ENCODE results near the gene TMEM63B.
"Not testable (repeated sequence)": the region's sequence is repeated elsewhere in the genome, so short reads cannot be mapped to it uniquely, and the experiment has no call there.

TMEM63B gene

GRCh38 chr6:44142835-44143234, 15.5 kb downstream of the TMEM63B start:
- no peak overlapping the region for H3K4me3 ChIP-seq (ENCODE audit: low read depth, low read length)

GRCh38 chr6:44143731-44144130, 16.4 kb downstream of the TMEM63B start:
- no peak overlapping the region for H3K4me3 ChIP-seq (ENCODE audit: low read depth, low read length)

GRCh38 chr6:44144536-44144935, 17.2 kb downstream of the TMEM63B start:
- H3K4me3 ChIP-seq (ENCODE audit: low read depth, low read length), result not testable (repeated sequence)

DNA sequence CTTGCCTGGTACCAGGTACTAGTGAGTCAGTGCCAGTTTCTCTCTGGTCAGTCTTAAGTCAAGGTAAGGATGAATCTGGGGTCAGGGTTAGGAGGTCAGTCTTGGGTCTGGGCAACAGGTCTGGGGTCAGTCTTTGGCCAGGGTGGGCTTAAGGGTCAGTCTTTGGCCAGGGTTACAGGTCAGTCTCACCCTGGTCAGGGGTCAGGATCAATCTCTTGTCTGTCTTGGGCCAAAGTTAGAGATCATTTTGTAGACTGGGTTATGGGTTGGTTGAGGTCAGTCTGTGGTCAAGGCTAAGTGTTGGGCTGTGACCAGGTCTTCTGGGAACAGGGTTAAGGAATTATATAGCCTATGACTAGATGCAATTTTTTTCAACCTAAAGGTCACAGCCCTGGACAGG, 18.5 kb downstream of the TMEM63B start:
- H3K4me3 ChIP-seq (ENCODE audit: low read depth, low read length), result no peak overlapping the region

DNA sequence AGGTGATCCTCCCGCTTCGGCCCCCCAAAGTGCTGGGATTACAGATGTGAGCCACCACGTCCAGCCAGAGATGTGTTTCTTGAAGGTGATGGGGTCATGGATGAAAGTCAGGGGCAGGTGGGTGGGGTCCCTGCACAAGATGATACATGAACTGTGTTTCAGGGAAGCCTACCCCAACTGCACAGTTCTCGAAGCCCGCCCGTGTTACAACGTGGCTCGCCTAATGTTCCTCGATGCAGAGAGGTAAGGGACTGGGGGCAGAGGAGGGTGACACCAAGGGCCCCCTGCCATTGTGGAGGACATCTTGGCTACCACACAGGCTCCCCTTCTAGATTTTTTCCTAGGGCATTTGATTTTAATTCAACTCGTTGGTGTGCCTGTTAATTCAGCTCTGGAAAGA, 19.3 kb downstream of the TMEM63B start:
- H3K4me3 ChIP-seq (ENCODE audit: low read depth, low read length), result no peak overlapping the region

GRCh38 chr6:44147256-44147655, 19.9 kb downstream of the TMEM63B start:
- no peak overlapping the region for H3K4me3 ChIP-seq (ENCODE audit: low read depth, low read length)

GRCh38 chr6:44148306-44148705, 21.0 kb downstream of the TMEM63B start:
- no peak overlapping the region for H3K4me3 ChIP-seq (ENCODE audit: low read depth, low read length)

- H3K4me3 ChIP-seq (ENCODE audit: low read depth, low read length), result no peak overlapping the region
These were observed 22.1 kb downstream of the TMEM63B start for GRCh38 chr6:44149369-44150012.

GRCh38 chr6:44150317-44150917, 23.1 kb downstream of the TMEM63B start:
- H3K4me3 ChIP-seq (ENCODE audit: low read depth, low read length), result no peak overlapping the region

- H3K4me3 ChIP-seq (ENCODE audit: low read depth, low read length), result no peak overlapping the region
These were observed 24.2 kb downstream of the TMEM63B start for GRCh38 chr6:44151348-44152108.

GRCh38 chr6:44152109-44152461, 24.7 kb downstream of the TMEM63B start:
- no peak overlapping the region for H3K4me3 ChIP-seq (ENCODE audit: low read depth, low read length)

DNA sequence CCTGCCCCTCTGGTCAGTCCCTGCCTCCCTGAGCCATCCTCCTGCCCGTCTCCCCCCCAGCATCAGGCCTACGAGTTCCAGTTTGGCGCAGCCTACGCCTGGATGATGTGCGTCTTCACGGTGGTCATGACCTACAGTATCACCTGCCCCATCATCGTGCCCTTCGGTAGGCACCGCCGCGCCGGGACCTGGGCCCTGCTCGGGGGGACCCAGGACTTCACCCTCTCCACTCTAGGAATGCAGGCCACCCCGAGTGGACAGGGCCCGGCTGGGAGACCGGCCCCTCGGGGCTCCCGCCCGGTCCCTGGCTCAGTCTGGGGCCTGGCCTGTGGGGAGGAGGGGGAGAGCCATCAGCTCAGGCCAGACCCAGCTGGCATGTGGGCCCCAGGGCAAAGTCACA, 25.2 kb downstream of the TMEM63B start:
- no peak overlapping the region for H3K4me3 ChIP-seq (ENCODE audit: low read depth, low read length)

GRCh38 chr6:44154067-44154466, 26.7 kb downstream of the TMEM63B start:
- H3K4me3 ChIP-seq (ENCODE audit: low read depth, low read length), result no peak overlapping the region

DNA sequence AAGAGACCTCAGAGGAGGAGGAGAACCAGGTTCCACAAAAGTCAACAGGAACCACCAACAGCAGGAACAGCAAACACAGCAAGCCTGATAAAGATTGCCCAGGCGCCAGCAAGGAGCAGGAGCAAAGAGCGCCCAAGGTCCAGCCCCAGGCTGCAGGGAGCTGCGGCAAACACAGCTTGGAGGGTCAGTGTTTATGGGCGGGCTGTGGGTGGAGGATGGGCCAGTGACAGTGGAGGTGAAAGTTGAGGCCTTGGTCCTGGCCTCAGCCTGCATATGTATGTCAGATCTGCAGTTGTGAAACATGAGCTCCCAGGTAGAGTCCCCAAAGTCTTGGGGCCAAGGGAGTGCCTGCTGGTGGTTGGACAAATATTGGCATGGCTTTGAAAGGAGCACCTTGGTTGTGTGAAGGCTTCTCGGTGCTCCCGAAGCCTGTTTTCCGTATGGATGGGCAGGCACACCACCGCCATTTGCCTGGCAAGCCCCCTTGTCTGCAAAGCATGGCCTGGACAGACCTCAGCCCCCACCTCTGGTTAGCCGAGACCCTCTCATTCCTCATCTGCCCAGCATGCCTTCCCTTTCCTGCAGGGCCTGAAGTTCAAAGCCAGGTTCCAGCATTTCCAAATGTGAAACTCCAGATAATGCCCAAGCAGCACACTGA, 29.3 kb downstream of the TMEM63B start:
- H3K4me3 ChIP-seq (ENCODE audit: low read depth, low read length), result no peak overlapping the region

GRCh38 chr6:44157152-44157521, 29.8 kb downstream of the TMEM63B start:
- H3K4me3 ChIP-seq (ENCODE audit: low read depth, low read length), result no peak overlapping the region

GRCh38 chr6:44158770-44159228, 31.4 kb downstream of the TMEM63B start, which contains the start of gene CAPN11:
Gene CAPN11, plus strand, starts transcription at chr6:44158820. Its CDS starts 29 bp downstream, at chr6:44158849.
- H3K4me3 ChIP-seq (ENCODE audit: low read depth, low read length), result no peak within 1 kb of the TSS

DNA sequence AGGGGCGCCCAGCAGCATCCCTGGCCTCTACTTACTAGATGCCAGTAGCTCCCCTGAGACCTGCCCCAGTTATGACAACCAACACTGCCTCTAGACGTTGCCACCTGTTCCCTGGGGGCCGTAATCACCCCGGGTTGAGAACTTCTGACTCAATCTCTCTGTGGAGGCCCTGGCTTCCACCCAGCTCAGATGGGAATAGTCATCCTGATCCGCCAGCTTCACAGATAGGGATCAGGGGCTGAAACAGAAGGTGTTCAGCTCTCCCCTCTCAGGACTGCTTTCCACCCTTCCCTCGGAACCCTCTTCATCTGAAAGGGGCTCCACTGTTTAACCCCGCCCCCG, 34.6 kb downstream of the TMEM63B start:
- no peak overlapping the region for H3K4me3 ChIP-seq (ENCODE audit: low read depth, low read length)

DNA sequence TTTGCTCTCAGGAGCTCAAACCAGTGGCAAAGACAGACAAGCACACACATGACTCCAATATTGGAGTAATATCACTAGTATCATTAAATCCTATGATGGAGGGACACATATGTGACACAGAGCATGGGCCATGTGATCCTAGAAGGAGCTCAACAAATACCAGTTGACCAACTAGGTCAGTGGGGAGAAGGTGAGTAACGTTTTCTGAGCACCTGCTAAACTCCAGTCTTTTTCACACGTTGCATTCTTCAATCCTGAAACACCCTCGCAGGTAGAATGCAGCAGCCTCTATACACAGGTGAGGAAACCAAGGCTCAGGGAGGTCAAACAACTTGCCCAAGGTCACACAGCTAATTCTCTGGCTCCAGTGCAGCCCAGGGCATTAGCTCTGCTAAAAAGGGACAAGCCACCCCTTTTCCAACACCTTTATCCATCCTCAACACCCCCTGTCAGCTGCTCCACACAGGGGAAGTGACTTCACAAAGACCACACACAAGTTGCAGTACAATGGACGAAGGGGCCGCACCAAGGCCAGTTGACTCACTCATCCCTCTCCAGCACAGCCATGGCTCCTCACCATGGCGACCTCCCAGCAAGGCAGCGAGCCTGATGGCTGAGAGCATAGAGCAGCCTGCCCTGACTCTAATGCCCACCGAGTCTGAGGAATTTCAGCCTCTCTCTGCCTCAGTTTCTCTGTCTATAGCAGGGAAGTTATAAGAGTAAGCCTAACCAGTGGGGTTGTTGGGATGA, 35.7 kb downstream of the TMEM63B start:
- H3K4me3 ChIP-seq (ENCODE audit: low read depth, low read length), result no peak overlapping the region

GRCh38 chr6:44166116-44166515, 38.8 kb downstream of the TMEM63B start:
- H3K4me3 ChIP-seq (ENCODE audit: low read depth, low read length), result no peak overlapping the region

GRCh38 chr6:44166591-44167184, 39.3 kb downstream of the TMEM63B start:
- no peak overlapping the region for H3K4me3 ChIP-seq (ENCODE audit: low read depth, low read length)

- no peak overlapping the region for H3K4me3 ChIP-seq (ENCODE audit: low read depth, low read length)
These were observed 40.2 kb downstream of the TMEM63B start for GRCh38 chr6:44167567-44167966.

All from iPS-11a (cell line).